Measurements from ENCODE around the gene ALOXE3.

DNA sequence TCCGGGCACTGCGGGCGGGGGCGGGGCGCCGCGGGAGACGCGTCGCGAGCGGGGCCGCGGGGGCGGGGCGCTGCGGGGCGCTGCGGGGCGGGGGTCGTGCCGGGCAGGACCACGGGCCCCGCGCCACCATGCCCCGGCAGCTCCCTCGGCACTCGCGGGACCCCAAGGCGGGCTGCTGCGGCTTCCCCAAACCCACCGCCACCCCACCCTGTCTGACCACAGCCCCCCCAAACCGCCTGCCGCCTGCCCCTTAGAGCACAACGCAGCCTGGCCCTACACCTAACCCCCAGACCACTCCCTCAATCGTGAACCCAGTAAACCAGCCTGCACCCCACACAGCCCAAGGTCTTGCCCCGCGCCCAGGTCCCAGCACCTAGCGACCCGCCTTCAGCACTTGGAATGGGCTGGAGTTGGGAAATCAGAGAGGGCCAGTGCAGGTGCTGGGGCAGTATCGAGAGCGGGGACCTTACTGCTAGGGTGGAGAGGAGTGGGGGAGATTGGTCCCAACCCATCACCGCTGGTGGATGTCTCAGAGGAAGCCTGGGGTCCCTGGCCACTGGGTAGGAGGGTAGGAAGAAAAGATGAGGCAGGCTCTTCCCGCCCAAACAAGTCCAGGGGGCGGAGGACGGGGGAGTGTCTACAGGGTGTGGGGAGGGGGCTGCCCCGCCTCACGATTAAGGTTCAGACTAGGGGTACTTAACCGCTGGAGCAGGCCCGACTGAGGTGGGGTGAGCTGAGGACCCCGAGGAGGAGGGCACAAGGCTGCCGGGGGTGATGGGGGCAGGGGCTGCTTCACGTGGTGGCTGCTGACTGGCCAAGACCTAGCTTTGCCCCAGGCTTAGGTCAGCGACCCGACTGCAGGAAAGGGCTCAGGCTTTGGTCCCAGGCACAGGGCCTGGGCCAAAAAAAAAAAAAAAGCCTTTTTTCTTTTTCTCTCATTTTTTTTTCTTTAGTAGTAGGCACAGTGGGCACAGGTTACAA is 45.0 kb upstream of the ALOXE3 start:
- TF ChIP-seq, protein P1, sequence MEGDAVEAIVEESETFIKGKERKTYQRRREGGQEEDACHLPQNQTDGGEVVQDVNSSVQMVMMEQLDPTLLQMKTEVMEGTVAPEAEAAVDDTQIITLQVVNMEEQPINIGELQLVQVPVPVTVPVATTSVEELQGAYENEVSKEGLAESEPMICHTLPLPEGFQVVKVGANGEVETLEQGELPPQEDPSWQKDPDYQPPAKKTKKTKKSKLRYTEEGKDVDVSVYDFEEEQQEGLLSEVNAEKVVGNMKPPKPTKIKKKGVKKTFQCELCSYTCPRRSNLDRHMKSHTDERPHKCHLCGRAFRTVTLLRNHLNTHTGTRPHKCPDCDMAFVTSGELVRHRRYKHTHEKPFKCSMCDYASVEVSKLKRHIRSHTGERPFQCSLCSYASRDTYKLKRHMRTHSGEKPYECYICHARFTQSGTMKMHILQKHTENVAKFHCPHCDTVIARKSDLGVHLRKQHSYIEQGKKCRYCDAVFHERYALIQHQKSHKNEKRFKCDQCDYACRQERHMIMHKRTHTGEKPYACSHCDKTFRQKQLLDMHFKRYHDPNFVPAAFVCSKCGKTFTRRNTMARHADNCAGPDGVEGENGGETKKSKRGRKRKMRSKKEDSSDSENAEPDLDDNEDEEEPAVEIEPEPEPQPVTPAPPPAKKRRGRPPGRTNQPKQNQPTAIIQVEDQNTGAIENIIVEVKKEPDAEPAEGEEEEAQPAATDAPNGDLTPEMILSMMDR (IDR thresholded peaks at IDR 0.05), result no peak
- TF ChIP-seq POLR2A (IDR thresholded peaks at IDR 0.05), result no peak
